Limb (tissue), 2 donors: ENCODE results near the gene RAB11FIP5.
"Not testable (repeated sequence)": the region's sequence is repeated elsewhere in the genome, so short reads cannot be mapped to it uniquely, and the experiment has no call there.

Source experiments
- DNase-seq, 2 donors: peaks; one replicate each; pipeline ENCODE4 v3.0.0-alpha.2; 2016; ENCODE audit errors: extremely low spot score in 2 of 2

RAB11FIP5 gene

DNA sequence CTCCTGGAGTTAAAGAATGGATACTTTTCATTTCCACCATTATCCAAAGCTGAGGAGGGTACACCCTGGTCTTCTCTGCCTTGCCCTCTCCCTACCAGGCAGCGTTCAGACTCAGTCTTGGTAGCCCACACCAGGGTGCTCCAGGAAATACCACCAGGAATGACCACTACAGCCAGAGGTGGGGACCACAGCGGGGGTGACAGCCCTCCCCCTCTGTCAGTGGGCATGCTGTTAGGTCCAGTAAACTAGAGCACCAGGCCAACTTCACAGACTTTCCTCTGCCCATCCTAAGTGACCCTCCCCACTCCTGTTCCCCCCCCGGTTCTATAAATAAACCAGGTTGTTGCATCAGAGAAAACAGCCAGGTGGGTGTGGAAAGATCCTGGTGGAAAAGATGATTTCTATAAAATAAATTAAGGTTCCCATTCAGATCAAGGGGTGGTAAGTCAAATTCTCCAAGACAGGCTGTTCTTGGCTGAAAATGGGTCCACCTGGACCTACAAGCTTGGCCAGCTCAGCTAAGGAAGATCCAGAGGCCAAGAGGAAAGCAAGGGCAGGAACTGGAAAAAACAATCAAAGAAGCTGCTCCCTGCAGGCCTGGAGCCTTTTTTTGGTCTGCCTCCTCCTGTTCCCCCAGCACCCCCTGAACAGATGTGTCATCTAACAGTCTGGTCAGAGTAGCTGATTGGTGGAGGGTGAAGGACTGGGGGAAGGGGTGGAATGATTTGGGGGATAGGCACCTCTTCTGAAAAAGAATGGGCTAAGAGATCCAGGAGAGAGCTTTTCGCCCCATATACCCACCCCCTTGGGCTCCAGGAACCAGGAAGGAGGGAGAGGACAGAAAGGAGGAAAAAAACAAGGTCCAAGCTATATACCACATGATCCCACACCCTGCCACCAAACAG, 2.3 kb downstream of the RAB11FIP5 start:
- no peak for DNase-seq

DNA sequence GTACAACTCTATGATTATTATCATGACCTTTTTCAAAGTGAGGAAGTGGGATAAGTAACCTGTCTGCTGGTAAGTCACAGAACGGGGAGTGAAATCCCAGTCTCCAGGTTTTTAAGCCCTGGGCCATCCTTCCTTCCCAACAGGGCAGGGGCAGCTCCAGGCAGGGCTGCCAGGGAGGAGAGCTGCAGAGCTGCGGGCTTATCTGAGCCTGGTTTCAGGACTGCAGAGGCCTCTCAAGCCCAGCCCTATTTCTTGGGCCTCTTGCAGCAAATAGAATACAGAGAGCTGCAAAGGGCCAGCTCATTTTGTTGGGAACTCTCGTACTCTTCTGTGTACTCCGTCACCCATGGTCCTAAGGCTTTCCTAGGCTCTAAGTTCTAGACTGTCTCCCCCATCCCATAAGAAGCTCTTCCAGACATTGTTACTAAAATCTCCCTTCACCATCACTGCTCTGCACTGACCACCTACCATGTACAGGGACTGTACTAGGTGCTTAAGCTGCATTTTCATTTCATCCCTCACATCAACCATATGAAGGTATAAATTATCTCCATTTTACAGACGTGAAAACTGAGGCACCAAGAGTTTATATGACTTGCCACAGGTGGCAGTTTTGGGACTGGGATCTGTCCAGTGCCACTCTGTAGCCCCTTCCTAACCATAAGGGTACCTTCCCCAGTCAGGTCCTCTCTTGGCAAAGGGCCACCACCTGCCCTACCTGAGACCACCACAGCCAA, 3.1 kb downstream of the RAB11FIP5 start:
- no peak for DNase-seq

DNA sequence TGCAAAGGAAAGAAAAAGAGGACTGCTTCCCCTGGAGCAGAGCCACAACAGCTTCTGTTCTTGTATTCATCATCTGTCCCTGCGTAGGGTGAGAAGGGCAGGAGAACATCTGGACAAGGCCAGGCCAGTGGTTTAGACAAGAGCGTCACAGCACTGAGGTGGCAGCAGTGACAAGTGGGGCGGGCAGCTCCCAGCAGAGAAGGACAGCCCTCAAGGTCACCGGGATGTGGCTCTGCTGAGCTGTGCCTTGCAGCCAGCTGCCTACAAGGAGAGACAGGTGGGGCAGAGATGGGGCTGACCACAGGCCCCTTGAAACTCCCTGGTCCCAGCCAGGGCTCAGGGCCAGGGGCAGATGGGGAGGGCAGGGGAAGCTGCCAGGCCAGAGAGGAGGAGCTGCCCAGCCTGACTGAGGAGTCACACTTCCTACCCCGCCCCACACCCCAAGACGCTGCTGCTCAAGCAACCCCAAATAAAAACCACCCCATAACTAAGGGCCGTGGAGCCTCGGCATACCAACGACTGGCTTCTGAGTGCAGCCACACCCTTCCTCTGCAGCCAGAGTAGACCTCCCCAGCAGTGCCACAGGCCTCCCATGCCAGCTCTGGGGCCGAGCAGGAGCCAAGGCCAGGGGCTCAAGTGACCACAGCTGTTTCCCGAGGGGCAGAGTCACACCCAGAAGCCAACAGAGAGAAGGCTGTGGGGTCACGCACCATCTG, 5.4 kb downstream of the RAB11FIP5 start:
- no peak for DNase-seq

DNA sequence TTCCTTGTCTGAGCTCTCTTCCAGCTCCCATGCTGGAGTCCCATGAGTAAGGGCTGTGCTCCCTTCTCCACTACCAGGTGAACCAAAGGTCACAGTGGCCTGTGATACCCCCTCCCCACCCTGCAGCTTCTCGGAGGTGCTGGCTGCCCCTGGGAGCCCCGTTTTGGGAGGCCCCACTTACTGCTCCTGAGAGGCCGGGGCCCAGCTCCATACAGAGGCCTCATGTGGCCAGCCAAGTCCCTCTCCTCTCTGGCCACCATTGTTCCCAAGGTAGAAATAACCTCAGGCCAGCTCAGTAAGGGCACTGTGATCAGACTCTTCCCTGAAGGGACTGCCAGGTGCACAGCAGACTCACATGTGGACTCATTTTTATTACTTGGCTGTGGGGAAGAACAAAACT, 6.0 kb downstream of the RAB11FIP5 start:
- DNase-seq = no peak

DNA sequence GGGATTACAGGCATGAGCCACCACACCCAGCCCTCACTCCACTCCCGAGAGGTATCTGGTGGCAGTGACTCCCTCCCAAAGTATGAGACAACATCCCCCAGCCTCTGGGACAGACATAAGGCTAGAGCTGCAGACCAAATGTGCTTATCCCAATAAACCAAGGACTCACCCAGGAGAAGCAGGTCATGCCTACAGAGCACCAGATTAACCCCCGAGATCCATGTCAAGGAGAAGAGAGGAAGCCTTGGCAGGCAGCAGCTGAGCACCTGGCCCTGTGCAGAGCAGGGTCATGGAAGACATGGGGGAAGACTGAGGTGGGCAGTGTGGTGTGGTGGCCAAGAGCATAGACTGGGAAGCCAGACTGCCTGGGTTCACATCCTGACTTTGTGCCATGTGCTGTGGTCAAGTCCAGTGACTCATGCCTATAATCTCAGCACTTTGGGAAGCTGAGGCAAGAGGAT, 7.2 kb downstream of the RAB11FIP5 start:
- DNase-seq = no peak

DNA sequence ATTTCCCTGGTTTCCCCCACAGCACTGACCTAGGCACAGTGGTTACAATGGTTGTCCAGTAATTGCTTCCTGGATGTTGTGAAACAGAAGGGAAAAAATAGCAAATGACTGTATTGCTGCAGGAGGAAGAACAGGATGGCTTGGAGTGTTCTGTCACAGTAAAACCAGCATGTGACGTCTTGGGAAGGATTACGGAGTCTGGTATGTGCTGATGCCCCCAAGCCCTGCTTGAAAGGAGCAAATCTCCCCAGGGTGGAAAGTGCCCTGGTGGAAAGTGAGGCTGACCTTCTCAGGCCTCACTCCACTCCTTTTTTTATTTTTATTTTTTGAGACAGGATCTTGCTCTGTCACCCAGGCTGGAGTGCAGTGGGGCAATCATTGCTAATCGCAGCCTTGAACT, 7.8 kb downstream of the RAB11FIP5 start:
- no peak for DNase-seq

DNA sequence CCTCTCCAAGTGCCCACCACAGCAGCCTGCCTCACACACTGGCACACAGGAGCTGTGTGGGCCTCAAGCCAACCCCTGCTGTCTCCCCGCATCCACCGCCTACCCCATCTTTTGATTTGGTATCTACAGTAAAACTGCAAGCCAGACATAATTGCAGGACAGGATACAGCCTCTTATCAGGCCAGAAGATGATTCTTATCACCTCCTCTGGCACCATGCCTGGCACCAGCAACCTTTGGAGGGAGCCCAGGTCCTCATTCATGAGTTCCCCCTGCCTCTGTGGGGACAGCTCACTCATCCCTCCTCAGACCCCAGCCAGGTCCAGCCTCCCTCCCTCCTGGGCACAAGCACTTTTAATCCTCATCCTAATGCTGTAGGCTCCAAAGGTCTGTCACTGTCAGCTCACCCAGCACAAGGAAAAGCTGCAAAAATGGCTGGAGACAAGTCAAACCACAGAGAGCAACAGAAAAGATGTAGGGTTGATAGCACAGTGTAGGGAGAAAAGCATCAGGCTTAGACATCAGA, 9.7 kb downstream of the RAB11FIP5 start:
- no peak for DNase-seq

DNA sequence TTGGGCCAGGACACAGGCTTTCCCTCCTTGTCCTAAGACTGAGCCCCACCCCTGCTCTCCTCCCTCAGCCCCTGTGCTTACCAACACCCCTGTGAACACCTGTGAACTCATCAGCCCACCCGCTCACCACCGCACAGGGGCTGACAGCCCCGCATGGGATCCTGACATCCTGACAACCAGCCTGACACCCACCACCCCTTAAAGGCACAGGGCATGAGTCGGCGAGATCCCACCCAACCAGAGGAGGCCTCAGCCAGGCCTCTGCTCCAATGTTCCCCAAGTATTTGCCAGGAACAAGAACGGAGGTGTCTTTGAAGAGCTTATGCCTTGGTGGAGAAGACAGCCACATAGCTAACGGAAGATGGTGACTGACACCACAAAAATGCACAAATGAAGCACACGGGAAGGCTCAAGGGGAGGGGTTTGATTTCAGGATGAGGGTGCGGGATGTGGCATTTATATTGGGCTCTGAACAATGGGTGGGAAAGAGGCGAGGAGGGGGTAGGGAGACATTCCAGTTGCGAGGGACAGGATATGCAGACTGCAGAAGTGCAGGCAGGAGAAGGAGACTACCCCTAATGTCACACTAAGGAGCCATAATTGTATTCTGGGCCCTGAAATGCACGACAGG, 11.0 kb downstream of the RAB11FIP5 start:
- DNase-seq = no peak

DNA sequence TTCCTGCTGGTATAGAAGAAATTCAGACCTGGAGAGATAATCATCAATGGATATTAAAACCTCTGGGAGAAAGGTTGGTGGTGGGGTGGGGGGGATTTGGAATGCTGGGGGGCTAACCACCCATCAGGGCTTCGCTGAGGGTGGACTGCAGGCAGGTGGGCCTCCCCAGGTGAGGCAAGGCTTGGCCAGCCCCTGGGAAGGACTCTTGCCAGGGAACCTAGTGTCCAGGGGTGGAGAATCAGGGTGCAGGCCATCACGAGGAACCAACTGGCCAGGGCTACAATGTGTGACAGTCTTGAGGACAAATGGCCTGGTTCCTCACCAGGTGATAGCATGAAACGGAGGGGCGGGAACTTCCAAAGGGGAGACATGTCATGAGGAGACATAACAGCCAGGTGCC, 11.8 kb downstream of the RAB11FIP5 start:
- no peak for DNase-seq

DNA sequence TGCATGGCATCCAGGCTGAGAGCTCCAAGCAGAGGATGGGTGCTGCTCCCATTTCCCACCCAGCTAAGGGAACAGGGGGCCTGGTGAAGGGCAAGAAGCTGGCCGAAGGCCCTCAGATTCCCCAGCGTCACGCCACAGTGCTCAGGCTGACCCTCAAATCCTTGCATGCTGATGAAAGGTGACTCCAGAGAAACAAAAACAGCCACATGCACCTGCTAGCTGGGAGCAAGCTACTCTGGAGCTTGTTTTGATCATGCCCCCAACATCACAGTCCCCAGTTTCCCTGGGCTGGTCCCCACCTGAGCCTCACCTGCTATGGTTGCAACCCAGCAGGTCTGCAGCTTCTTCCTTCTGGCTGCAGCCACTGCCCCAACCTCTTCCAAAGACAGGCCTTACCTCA, 13.3 kb downstream of the RAB11FIP5 start:
- no peak for DNase-seq

DNA sequence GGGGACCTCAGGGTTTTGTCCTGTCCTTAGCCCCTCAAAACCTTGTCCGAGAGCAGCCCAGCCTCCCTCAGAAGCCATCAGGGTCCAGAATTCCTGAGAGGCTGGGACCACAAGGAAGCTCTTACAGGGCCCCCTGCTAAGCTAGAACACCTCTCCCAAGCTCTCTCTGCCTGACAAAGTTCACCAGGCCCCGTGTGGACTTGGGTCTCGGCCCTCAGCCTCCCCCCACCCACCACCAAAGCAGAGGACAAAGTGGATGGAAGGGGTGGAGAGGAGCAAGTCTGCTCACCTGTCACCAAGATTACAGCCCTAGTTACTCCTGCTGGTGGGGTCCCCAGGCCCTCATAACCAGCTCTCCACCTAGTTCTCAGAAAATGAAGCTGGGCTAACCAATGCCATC, 16.8 kb downstream of the RAB11FIP5 start:
- DNase-seq = no peak

DNA sequence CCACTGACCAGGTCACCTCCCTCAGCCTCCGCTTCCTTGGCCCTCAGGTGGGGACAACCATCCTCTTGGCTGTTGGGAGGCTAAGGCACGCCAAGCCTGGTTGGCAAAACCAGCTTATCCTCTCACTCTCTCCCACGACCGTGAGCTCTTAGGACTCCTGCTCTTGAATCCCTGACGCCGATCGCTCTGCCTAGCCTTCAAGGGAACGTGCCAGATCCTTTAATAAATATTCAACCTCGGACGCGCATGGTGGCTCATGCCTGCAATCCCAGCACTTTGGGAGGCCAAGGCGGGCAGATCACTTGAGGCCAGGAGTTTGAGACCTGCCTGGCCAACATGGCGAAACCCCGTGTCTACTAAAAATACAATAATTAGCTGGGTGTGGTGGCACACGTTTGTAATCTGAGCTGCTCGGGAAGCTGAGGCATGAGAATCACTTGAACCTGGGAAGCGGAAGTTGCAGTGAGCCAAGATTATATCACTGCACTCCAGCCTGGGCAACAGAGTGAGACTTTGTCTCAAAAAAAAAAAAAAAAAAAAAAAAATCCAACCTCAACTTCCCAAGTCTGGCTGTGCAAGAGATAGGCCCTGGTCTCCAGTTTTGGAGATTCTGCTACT, 19.0 kb downstream of the RAB11FIP5 start:
- not testable (repeated sequence) for DNase-seq

DNA sequence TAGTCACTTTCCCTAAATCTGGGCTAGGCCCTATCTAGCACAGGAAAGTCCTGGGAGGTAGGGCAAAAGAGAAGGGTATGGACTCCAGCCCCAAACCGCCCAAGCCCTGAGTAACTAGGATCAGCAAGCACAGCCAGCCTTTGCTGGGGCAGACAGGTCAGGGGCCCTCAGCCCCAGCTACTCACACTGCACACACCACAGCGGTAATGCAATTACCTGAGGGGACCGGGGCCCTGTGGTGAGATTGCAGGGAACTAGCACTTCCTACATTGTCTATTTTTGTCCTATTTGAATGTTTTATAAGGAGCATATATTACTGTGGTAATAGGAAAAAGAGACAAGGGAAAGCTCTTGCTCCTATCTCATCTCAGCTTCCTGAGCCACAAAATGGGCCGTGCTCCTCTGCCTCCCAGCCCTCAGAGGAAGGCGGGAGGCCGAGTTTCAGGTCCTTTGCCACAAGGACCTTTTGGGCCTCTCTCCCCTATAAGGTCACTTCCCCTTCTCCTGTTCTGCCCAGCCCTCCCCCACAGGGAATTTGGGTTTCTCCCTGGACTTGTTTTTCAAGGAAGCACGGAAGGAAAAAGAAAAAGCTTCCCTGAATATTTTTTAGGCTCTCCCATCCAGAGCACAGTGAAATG, 20.5 kb downstream of the RAB11FIP5 start:
- no peak for DNase-seq

DNA sequence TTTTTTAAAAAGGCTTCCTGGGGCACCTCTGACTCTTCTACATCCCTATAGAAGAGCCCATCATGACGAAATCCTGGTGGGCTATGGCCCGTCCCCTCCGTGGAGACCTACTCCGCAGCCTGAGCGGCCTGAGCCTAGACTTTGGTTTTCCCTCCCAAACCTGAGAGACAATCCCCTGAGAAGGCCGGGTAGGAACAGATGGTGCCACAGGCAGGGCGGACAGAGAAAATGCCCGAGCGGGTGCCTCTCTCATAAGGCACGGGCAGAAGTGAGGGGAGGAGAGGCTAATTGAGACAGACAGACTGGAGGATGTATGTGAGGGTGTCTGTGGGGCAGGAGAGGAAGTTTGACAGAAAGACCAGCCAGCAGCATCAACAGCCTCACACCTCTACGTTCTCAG, 21.1 kb downstream of the RAB11FIP5 start:
- no peak for DNase-seq

DNA sequence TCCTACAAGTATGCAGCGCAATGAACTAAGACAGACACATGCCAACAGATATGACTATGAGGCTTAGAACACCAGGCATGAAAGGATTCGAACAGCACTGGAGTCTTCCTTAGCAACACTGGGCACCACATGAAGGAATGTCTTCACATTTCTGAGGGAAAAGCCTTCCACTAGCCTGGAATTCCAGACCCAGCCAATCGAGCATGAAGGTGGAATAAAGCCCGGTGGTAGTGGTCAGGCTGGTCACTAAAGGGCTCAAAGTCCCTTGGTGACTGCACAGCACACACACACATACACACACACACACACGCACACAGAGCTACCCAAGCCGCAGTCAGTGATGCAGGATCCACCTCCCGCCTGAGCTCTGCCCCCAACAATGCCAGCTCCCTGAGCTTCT, 21.6 kb downstream of the RAB11FIP5 start:
- no peak for DNase-seq

DNA sequence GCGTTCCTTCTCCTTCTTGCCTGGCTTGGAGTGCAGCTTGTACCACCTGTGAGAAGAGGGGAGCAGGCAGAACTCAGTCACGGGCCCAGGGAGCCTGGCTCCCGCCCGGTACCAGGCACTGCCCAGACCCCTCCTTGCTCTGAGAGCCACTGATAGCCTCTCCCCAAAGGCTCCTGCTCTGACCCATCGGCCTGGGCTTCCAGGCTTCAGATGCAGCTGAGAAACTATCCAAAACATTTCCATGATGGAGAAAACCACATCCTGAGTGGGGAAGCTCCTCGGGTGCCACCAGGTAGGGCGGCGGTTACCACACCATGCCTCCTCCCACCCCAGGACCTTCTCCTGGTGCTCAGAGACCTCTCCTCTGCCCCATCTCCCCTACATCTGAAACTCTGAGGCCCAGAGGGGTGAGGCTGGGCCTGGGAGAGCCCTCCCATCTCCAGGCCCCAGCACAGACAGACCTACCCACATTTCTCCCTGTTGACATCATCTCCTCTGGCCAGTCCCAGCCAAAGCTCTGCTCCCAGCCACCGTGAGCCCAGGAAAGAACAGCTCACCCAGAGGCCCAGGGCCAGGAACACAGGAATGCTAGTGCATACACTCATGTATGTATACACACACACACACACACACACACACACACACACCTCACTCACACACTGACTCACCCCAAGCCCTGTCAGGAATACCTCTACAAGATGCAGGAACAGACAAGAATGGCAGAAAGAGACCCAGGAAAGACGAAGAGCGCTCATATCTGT, 23.3 kb downstream of the RAB11FIP5 start:
- DNase-seq = peak; percentile 48 to 57

DNA sequence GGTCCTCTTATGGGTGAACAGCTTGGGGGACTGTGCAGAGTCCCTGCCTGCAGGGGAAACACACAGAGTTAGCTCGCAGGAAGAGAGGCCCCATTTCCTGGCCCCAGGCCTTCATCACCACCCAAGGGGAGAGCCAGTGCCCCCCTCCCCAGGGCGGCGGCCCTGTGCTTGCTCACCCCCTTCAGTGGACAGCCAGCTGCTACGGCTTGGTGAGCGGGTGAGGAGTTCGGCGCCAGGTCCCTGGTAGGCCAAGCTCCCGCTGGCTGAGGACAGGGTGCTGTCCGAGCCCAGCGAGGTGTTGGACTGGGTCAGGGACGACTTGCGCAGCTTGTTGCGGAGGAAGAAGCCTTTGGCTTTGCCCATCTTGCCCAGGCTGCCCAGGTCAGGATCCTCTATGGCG, 24.0 kb downstream of the RAB11FIP5 start:
- no peak for DNase-seq

DNA sequence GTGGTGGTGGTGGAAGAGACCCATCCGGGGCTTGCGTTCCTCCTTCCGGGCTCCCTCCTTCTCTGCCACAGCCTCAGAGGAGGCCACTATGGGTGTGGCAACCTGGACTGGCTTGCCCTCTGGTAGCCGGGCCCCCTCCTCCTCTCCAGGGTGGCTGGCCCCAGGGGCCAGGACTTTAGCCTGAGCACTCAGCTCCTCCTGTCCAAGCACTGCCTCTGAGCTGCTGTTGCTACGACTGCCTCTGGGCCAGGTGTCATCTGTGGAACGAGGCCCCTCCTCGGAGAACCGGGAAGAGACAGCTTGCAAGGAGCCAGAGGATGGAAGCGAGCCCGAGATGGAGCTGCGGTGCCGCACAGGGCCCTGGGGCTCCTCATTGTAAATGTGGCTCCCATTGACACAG, 24.5 kb downstream of the RAB11FIP5 start:
- DNase-seq = no peak

DNA sequence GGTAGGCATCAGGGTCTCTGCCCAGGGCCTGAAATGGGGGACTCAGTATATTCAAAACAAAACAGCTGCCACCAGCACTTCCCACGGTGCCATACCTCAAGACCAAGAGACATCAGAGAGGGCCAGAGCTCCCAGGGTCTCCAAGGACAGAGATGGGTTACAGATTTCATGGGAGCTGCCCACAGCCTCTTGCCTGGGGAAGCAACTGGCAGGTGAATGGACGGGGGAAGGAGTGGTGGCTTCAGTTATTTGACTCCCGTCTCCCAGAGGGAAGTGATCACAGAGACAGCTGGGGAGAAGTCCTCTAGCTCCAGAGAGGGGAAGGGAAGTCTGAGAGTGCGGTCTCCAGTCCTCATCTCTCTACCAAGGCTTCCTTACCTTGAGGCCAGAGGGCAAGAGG, 25.4 kb downstream of the RAB11FIP5 start:
- no peak for DNase-seq

DNA sequence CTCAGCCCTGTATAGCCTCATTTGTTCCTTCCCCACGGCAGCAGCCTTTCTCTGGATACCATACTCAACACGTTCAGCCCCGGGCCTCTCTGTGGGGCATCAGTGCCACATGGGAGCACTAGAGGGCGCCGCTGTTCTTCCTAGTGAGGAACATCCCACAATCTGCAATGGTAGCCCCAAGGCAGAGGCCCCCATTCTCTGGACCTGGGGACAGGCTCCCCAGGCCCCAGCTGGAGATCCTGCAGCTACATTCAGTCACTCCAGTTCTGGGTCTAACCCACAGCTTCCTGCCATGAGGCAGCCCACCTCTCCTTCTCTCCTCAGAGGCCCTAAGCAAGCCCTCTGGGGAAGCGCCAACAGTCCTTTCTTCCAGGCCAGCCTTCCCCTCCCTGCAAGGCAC, 27.1 kb downstream of the RAB11FIP5 start:
- DNase-seq = peak; percentile 67 to 83
